Measurements from ENCODE around the gene B4GALT1.

DNA sequence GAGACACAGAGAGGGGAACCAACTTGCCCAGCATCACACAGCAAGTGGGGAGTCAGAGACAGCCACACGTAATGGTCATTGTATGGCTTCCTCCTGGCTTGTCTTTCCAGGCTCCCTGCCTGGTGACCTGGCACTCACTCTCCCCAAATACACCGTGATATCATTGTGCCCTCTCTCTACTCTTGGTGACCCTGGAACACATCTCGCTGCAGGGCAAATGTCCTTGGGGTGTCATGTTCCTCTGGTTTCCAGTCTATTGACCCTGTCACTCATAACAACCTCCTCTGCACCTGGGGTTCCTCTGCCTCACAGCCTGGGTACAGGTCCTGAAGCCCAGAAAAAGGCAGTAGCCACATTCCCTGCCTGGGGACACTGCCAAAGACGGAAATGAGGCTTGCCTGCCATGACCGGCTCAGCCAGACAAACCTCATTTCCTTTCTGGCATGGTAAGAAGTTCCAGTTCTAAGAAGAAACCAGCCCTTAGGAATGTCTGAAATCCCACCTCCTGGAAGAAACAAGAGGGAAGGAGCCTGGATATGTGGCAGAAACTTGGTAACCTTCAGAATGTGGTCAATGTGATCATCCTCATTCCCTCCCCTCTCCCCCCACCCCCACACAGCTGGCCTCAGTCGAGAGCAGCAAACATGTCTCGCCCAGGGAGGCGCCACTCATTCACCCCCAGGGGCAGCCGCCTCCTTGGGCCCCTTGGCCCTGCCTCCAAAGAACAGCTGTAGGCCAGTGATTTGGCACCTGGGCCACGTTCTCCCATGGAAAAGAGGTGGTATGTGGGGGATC lies 60.1 kb downstream of the B4GALT1 start:
- TF ChIP-seq, protein P1, sequence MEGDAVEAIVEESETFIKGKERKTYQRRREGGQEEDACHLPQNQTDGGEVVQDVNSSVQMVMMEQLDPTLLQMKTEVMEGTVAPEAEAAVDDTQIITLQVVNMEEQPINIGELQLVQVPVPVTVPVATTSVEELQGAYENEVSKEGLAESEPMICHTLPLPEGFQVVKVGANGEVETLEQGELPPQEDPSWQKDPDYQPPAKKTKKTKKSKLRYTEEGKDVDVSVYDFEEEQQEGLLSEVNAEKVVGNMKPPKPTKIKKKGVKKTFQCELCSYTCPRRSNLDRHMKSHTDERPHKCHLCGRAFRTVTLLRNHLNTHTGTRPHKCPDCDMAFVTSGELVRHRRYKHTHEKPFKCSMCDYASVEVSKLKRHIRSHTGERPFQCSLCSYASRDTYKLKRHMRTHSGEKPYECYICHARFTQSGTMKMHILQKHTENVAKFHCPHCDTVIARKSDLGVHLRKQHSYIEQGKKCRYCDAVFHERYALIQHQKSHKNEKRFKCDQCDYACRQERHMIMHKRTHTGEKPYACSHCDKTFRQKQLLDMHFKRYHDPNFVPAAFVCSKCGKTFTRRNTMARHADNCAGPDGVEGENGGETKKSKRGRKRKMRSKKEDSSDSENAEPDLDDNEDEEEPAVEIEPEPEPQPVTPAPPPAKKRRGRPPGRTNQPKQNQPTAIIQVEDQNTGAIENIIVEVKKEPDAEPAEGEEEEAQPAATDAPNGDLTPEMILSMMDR (IDR thresholded peaks at IDR 0.05; ENCODE audit: poor library complexity): no peak
- TF ChIP-seq EZH2phosphoT487 (IDR thresholded peaks at IDR 0.05; ENCODE audit: low read depth, severe bottlenecking, unreplicated experiment) (no peak), EZH2 (IDR thresholded peaks at IDR 0.05; ENCODE audit: borderline replicate concordance) (no peak)

All from hepatocyte (in vitro differentiated cells).